WTC11 (cell line): ENCODE measurements around the gene RHOBTB3. TPM values are rescaled to one million over a fixed set of nuclear protein-coding genes. Genes with fewer than 3 reads are reported as not detected.

Experiments
- ATAC-seq: fragments of 200-7000 bp; cut with Tn5 transposase; 2 replicates; pipeline ENCODE4 v1.10.0; 2021; ENCODE audit warnings: mild to moderate bottlenecking, moderate library complexity
- CTCF ChIA-PET: fragments of 300-600 bp; sonication (Branson Sonifier 250); formaldehyde crosslinking; loops from one replicate; lab custom pipeline; 2021; ENCODE audit warnings: antibody characterized with exemption; lab: Charles Lee
- POLR2A ChIA-PET: fragments of 350-600 bp; sonication (Branson Sonifier 250); formaldehyde crosslinking; loops from one replicate; lab custom pipeline; 2021; ENCODE audit warnings: antibody characterized with exemption; lab: Charles Lee
- DNase-seq: peaks from one replicate; pipeline ENCODE4 v3.0.0; 2021; ENCODE audit warnings: low spot score
- H3K27ac Mint-ChIP-seq: 2 replicates; pipeline ENCODE4 v1.8.0; 2021; ENCODE audit warnings: mixed read lengths
- H3K27me3 Mint-ChIP-seq: 2 replicates; pipeline ENCODE4 v1.8.0; 2021; ENCODE audit warnings: low read depth, mild to moderate bottlenecking, moderate library complexity, mixed read lengths
- H3K36me3 Mint-ChIP-seq: 2 replicates; pipeline ENCODE4 v1.8.0; 2021; ENCODE audit warnings: mixed read lengths
- H3K4me1 Mint-ChIP-seq: 2 replicates; pipeline ENCODE4 v1.8.0; 2022; ENCODE audit warnings: mixed read lengths
- H3K4me3 Mint-ChIP-seq: 2 replicates; pipeline ENCODE4 v1.8.0; 2021; ENCODE audit warnings: mild to moderate bottlenecking, moderate library complexity, mixed read lengths
- H3K9me3 Mint-ChIP-seq: 2 replicates; pipeline ENCODE4 v1.8.0; 2021; ENCODE audit warnings: mixed read lengths
- AFF4 ChIP-seq: sonication (generic); formaldehyde crosslinking; IDR thresholded peaks from 2 replicates; pipeline ENCODE4 v1.8.1; 2023; ENCODE audit warnings: mild to moderate bottlenecking, missing genetic modification reagents, borderline replicate concordance
- ATF6 ChIP-seq: sonication (generic); formaldehyde crosslinking; IDR thresholded peaks from 2 replicates; pipeline ENCODE4 v1.8.1; 2023; ENCODE audit warnings: mild to moderate bottlenecking, missing genetic modification reagents
- CTCF ChIP-seq: fragments of 200-600 bp; IDR thresholded peaks from 2 replicates; pipeline ENCODE4 v1.8.0; 2022; ENCODE audit warnings: antibody characterized with exemption
- EMX1 ChIP-seq: fragments of 250-450 bp; sonication (Bioruptor Pico); IDR thresholded peaks from 2 replicates; pipeline ENCODE4 v1.8.0; 2021; ENCODE audit warnings: mild to moderate bottlenecking
- ESRRA ChIP-seq: sonication (generic); formaldehyde crosslinking; IDR thresholded peaks from 2 replicates; pipeline ENCODE4 v1.8.1; 2022; ENCODE audit warnings: mild to moderate bottlenecking, missing genetic modification reagents, borderline replicate concordance
- ETV6 ChIP-seq: sonication (generic); formaldehyde crosslinking; IDR thresholded peaks from 2 replicates; pipeline ENCODE4 v1.8.1; 2022; ENCODE audit warnings: mild to moderate bottlenecking, missing genetic modification reagents
- GTF2I ChIP-seq: fragments of 250-450 bp; sonication (Bioruptor Pico); conservative IDR thresholded peaks from 2 replicates; pipeline ENCODE4 v1.4.0; 2021; ENCODE audit warnings: mild to moderate bottlenecking
- MAX ChIP-seq: sonication (generic); formaldehyde crosslinking; IDR thresholded peaks from 2 replicates; pipeline ENCODE4 v1.8.0; 2022; ENCODE audit warnings: mild to moderate bottlenecking, missing genetic modification reagents
- MXD4 ChIP-seq: fragments of 250-450 bp; sonication (Bioruptor Pico); IDR thresholded peaks from 2 replicates; pipeline ENCODE4 v1.8.0; 2021; ENCODE audit warnings: mild to moderate bottlenecking, moderate library complexity, borderline replicate concordance
- PRRX2 ChIP-seq: fragments of 250-450 bp; sonication (Bioruptor Pico); IDR thresholded peaks from 2 replicates; pipeline ENCODE4 v1.8.0; 2021; ENCODE audit warnings: mild to moderate bottlenecking
- SP1 ChIP-seq: sonication (generic); formaldehyde crosslinking; conservative IDR thresholded peaks from 2 replicates; pipeline ENCODE4 v1.8.1; 2022; ENCODE audit warnings: missing genetic modification reagents
- TEAD4 ChIP-seq: sonication (generic); formaldehyde crosslinking; IDR thresholded peaks from 2 replicates; pipeline ENCODE4 v1.8.0; 2022; ENCODE audit warnings: mild to moderate bottlenecking, missing genetic modification reagents
- TP53 ChIP-seq: sonication (generic); formaldehyde crosslinking; IDR thresholded peaks from 2 replicates; pipeline ENCODE4 v1.8.1; 2023; ENCODE audit warnings: mild to moderate bottlenecking, missing genetic modification reagents
- ZNF121 ChIP-seq: sonication (generic); formaldehyde crosslinking; IDR thresholded peaks from 2 replicates; pipeline ENCODE4 v1.8.0; 2023; ENCODE audit warnings: missing genetic modification reagents
- total RNA-seq: library from RNA; stranded (reverse); gene quantifications from 3 replicates; pipeline ENCODE4 v1.2.3, GENCODE V29; 2021
- TF ChIP-seq, protein P1 (sequence below): sonication (generic); formaldehyde crosslinking; conservative IDR thresholded peaks from 2 replicates; pipeline ENCODE4 v1.8.1; 2023; ENCODE audit warnings: mild to moderate bottlenecking, low read depth, missing genetic modification reagents, moderate library complexity

RHOBTB3 gene
- total RNA-seq, 1 experiment from 2014 or later = 13.8 TPM

- Mint-ChIP-seq H3K27me3 (no peaks in the 10 kb centered on the region), H3K9me3 (no peaks in the 10 kb centered on the region), H3K36me3 (peaks cover 9% of the 10 kb centered on the region)
- ATAC-seq (peak; percentile 31), DNase-seq (no peak)
- no peak for TF ChIP-seq AFF4 (CRISPR knock-in tag)
- no peak for TF ChIP-seq CTCF
- TF ChIP-seq ATF6 = no peak
- TF ChIP-seq, protein P1, sequence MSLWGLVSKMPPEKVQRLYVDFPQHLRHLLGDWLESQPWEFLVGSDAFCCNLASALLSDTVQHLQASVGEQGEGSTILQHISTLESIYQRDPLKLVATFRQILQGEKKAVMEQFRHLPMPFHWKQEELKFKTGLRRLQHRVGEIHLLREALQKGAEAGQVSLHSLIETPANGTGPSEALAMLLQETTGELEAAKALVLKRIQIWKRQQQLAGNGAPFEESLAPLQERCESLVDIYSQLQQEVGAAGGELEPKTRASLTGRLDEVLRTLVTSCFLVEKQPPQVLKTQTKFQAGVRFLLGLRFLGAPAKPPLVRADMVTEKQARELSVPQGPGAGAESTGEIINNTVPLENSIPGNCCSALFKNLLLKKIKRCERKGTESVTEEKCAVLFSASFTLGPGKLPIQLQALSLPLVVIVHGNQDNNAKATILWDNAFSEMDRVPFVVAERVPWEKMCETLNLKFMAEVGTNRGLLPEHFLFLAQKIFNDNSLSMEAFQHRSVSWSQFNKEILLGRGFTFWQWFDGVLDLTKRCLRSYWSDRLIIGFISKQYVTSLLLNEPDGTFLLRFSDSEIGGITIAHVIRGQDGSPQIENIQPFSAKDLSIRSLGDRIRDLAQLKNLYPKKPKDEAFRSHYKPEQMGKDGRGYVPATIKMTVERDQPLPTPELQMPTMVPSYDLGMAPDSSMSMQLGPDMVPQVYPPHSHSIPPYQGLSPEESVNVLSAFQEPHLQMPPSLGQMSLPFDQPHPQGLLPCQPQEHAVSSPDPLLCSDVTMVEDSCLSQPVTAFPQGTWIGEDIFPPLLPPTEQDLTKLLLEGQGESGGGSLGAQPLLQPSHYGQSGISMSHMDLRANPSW (CRISPR knock-in tag) = no peak
- TF ChIP-seq ESRRA (CRISPR knock-in tag) = no peak
- TF ChIP-seq, all 79 proteins: peak for 0
- CTCF ChIA-PET = interaction anchor here (2.8 kb wide), 1 partner anchor 36 kb away, joined by 9 read pairs; no protein-coding TSS in a partner anchor
- Mint-ChIP-seq H3K4me1 (peaks cover 58% of the 10 kb centered on the region), H3K4me3 (no peak overlapping the region), H3K27ac (no peak overlapping the region)
- POLR2A ChIA-PET = no interaction called here
Measured at GRCh38 chr5:95817430-95817829, 86.3 kb downstream of the RHOBTB3 start.

- POLR2A ChIA-PET = no interaction called here
- TF ChIP-seq SP1 (CRISPR knock-in tag) (no peak), TP53 (CRISPR knock-in tag) (no peak), ETV6 (no peak), AFF4 (CRISPR knock-in tag) (no peak), MXD4 (CRISPR knock-in tag) (no peak), CTCF (no peak), PRRX2 (CRISPR knock-in tag) (no peak), MAX (CRISPR knock-in tag) (no peak), EMX1 (no peak), GTF2I (CRISPR knock-in tag) (no peak), ZNF121 (no peak), TEAD4 (CRISPR knock-in tag) (no peak)
- Mint-ChIP-seq H3K27me3 (no peaks in the 10 kb centered on the region), H3K27ac (0 out of 2 replicates have a peak overlapping the region, but pooled peaks have one; percentile 3), H3K9me3 (no peaks in the 10 kb centered on the region), H3K4me3 (no peak overlapping the region), H3K36me3 (peaks cover 8% of the 10 kb centered on the region), H3K4me1 (peaks cover 65% of the 10 kb centered on the region)
- ATAC-seq (no peak), DNase-seq (no peak)
- CTCF ChIA-PET = interaction anchor here (0.9 to 2.1 kb wide), 2 partner anchors 16 to 37 kb away, joined by 3 to 10 read pairs; no protein-coding TSS in a partner anchor
Measured at GRCh38 chr5:95818181-95819147, 87.3 kb downstream of the RHOBTB3 start.
